HepG2 (cell line): ENCODE data around the gene CHST6. TPM values are rescaled to one million over a fixed set of nuclear protein-coding genes. Genes with fewer than 3 reads are reported as not detected.

Source experiments
- ADNP ChIP-seq: sonication (generic); formaldehyde crosslinking; IDR thresholded peaks from 2 replicates; pipeline ENCODE4 v1.4.0; 2020; ENCODE audit warnings: missing genetic modification reagents
- AHDC1 ChIP-seq: sonication (generic); formaldehyde crosslinking; IDR thresholded peaks from 2 replicates; pipeline ENCODE4 v1.5.1; 2020; ENCODE audit warnings: mild to moderate bottlenecking, missing genetic modification reagents, borderline replicate concordance
- ARID3A ChIP-seq: IDR thresholded peaks from 2 replicates; pipeline ENCODE4 v1.6.1; 2012; ENCODE audit warnings: low read depth, low read length, improper control_type of control experiment
- CREB1 ChIP-seq, 2 experiments: fragments of 450-650 bp in 1 of 2; IDR thresholded peaks; 2 replicates each; pipeline ENCODE4 v1.6.1; 2016 to 2017; ENCODE audit warnings: control low read depth in 1 of 2, mild to moderate bottlenecking in 1 of 2, missing compliant biosample characterization in 1 of 2, missing genetic modification characterization in 1 of 2
- HDAC1 ChIP-seq: sonication (generic); formaldehyde crosslinking; IDR thresholded peaks from 2 replicates; pipeline ENCODE4 v1.5.1; 2020; ENCODE audit warnings: mild to moderate bottlenecking, missing genetic modification reagents
- HHEX ChIP-seq: IDR thresholded peaks from 2 replicates; pipeline ENCODE4 v1.6.1; 2016; ENCODE audit warnings: control low read depth
- JUND ChIP-seq: sonication (generic); formaldehyde crosslinking; IDR thresholded peaks from 2 replicates; pipeline ENCODE4 v1.8.0; 2022; ENCODE audit warnings: mild to moderate bottlenecking, missing genetic modification reagents
- MED13 ChIP-seq: sonication (generic); formaldehyde crosslinking; IDR thresholded peaks from 2 replicates; pipeline ENCODE4 v1.5.0; 2020; ENCODE audit warnings: missing genetic modification reagents
- RERE ChIP-seq: IDR thresholded peaks from 2 replicates; pipeline ENCODE4 v1.6.1; 2016; ENCODE audit warnings: low read depth, missing genetic modification reagents, missing compliant biosample characterization
- ZMYM3 ChIP-seq: sonication (generic); formaldehyde crosslinking; IDR thresholded peaks from 2 replicates; pipeline ENCODE4 v1.5.1; 2020; ENCODE audit warnings: mild to moderate bottlenecking, missing genetic modification reagents
- ZNF205 ChIP-seq: IDR thresholded peaks from 2 replicates; pipeline ENCODE4 v1.6.1; 2018; ENCODE audit warnings: missing biosample characterization, missing genetic modification reagents
- ZNF557 ChIP-seq: sonication (generic); formaldehyde crosslinking; IDR thresholded peaks from 2 replicates; pipeline ENCODE4 v1.4.0; 2020; ENCODE audit warnings: missing genetic modification reagents
- ZNF567 ChIP-seq: sonication (generic); formaldehyde crosslinking; IDR thresholded peaks from 2 replicates; pipeline ENCODE4 v1.8.1; 2023; ENCODE audit warnings: mild to moderate bottlenecking, missing genetic modification reagents, borderline replicate concordance
- ZNF781 ChIP-seq: sonication (generic); formaldehyde crosslinking; IDR thresholded peaks from 2 replicates; pipeline ENCODE4 v1.5.1; 2020; ENCODE audit warnings: borderline replicate concordance, mild to moderate bottlenecking, missing genetic modification reagents; ENCODE audit errors: not compliant biosample characterization
- polyA plus RNA-seq, 8 experiments: library from polyadenylated mRNA; depleted of rRNA in 3 of 8; stranded (reverse) in 7 of 8; unstranded in 1 of 8; fragments of >200 nt; fragmentation: Illumina TruSeq in 4 of 8; extraction: Trizol in 4 of 8; gene quantifications; 2 replicates each; pipeline versions ENCODE4 v1.2.1 to v1.2.3, GENCODE V29; 2011 to 2016; ENCODE audit warnings: low read depth in 4 of 8, missing spikeins in 1 of 8, mixed read lengths in 1 of 8; ENCODE audit not compliant: insufficient read depth in 1 of 8
- total RNA-seq, 5 experiments: library from RNA; depleted of rRNA; stranded (reverse); fragments of >200 nt; fragmentation: Illumina TruSeq; extraction: Trizol; gene quantifications; 2 replicates each; pipeline ENCODE4 v1.2.3, GENCODE V29; 2016; ENCODE audit warnings: low read depth in 1 of 5

The CHST6 gene
- total and polyA plus RNA-seq, 2 of the 13 experiments (the other 11 are each of a cell fraction or from before 2014, with no cell fraction given) = 0.18 to 0.91 TPM

- TF ChIP-seq RERE (CRISPR knock-in tag) (0 out of 2 replicates have a peak, but pooled peaks have one; percentile 47), HDAC1 (CRISPR knock-in tag) (no peak), AHDC1 (0 out of 2 replicates have a peak, but pooled peaks have one; percentile 31), ZNF567 (CRISPR knock-in tag) (no peak), CREB1 (IDR thresholded peaks at IDR 0.05) (no peak), CREB1 (CRISPR knock-in tag; IDR thresholded peaks at IDR 0.05) (peak; percentile 35; the same call in 1 of the 2 replicates), JUND (CRISPR knock-in tag) (0 out of 2 replicates have a peak, but pooled peaks have one; percentile 54), ADNP (CRISPR knock-in tag) (0 out of 2 replicates have a peak, but pooled peaks have one; percentile 60), HHEX (CRISPR knock-in tag) (0 out of 2 replicates have a peak, but pooled peaks have one; percentile 18), ARID3A (peak; percentile 91), ZNF781 (CRISPR knock-in tag) (no peak), ZNF205 (0 out of 2 replicates have a peak, but pooled peaks have one; percentile 38), MED13 (CRISPR knock-in tag) (no peak), ZNF557 (CRISPR knock-in tag) (no peak), ZMYM3 (CRISPR knock-in tag) (peak; percentile 66; the same call in 1 of the 2 replicates)
Measured at GRCh38 chr16:75527825-75528299, 32.6 kb upstream of the CHST6 start (continued).
